Nephron progenitor cell (in vitro differentiated cells): ENCODE measurements around the gene RNF182.

Experiments
- DNase-seq: peaks from one replicate; pipeline ENCODE4 v3.0.0; 2021
- H3K27ac Mint-ChIP-seq: 2 replicates; pipeline ENCODE4 v1.8.0; 2021; ENCODE audit warnings: mild to moderate bottlenecking, moderate library complexity, mixed read lengths
- H3K27me3 Mint-ChIP-seq: 2 replicates; pipeline ENCODE4 v1.8.0; 2021; ENCODE audit warnings: mild to moderate bottlenecking, low read depth, mixed read lengths; ENCODE audit not compliant: poor library complexity
- H3K36me3 Mint-ChIP-seq: 2 replicates; pipeline ENCODE4 v1.8.0; 2021; ENCODE audit warnings: low read depth, mixed read lengths
- H3K4me1 Mint-ChIP-seq: 2 replicates; pipeline ENCODE4 v1.8.0; 2021; ENCODE audit warnings: mixed read lengths
- H3K4me3 Mint-ChIP-seq: 2 replicates; pipeline ENCODE4 v1.8.0; 2021; ENCODE audit warnings: mild to moderate bottlenecking, moderate library complexity, mixed read lengths
- H3K9me3 Mint-ChIP-seq: 2 replicates; pipeline ENCODE4 v1.8.0; 2021; ENCODE audit warnings: mild to moderate bottlenecking, moderate library complexity, mixed read lengths
- TF ChIP-seq, protein P1 (sequence below): fragments of 200-600 bp; sonication (generic); IDR thresholded peaks from 2 replicates; pipeline ENCODE4 v1.5.0; 2021; ENCODE audit warnings: antibody characterized with exemption

RNF182 gene

GRCh38 chr6:13907614-13908215, 17.0 kb upstream of the RNF182 start:
- no peaks in the 10 kb centered on the region for H3K36me3 Mint-ChIP-seq
- no peak overlapping the region for H3K27ac Mint-ChIP-seq
- peaks cover 6% of the 10 kb centered on the region for H3K4me1 Mint-ChIP-seq
- TF ChIP-seq, protein P1, sequence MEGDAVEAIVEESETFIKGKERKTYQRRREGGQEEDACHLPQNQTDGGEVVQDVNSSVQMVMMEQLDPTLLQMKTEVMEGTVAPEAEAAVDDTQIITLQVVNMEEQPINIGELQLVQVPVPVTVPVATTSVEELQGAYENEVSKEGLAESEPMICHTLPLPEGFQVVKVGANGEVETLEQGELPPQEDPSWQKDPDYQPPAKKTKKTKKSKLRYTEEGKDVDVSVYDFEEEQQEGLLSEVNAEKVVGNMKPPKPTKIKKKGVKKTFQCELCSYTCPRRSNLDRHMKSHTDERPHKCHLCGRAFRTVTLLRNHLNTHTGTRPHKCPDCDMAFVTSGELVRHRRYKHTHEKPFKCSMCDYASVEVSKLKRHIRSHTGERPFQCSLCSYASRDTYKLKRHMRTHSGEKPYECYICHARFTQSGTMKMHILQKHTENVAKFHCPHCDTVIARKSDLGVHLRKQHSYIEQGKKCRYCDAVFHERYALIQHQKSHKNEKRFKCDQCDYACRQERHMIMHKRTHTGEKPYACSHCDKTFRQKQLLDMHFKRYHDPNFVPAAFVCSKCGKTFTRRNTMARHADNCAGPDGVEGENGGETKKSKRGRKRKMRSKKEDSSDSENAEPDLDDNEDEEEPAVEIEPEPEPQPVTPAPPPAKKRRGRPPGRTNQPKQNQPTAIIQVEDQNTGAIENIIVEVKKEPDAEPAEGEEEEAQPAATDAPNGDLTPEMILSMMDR, result no peak
- peaks cover 28% of the 10 kb centered on the region for H3K27me3 Mint-ChIP-seq
- H3K9me3 Mint-ChIP-seq, result no peaks in the 10 kb centered on the region
- DNase-seq, result no peak
- no peak overlapping the region for H3K4me3 Mint-ChIP-seq

DNA sequence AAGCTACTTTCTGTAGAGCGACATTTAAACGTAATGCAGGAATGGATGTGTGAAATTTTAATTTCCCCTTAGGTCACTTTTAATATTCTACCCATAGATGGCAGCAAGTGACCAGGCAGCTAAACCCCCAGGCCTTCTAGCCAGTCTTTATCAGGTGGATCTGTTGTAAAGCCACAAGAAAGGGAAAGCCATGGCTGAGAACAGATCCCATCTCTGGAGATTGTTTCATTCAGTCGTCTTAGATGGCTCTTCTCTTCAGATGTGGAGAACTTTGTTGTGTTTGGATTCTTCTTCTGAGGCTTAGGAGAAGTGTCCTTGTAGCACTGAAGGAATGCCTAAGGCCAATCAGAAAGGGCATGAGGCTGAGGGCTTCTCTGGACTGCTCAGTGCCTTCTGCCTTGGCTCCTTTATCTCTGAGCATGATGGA, 15.8 kb upstream of the RNF182 start:
- TF ChIP-seq, protein P1, result peak; percentile 89
- Mint-ChIP-seq H3K4me3 (no peak overlapping the region), H3K27me3 (peaks cover 28% of the 10 kb centered on the region), H3K36me3 (no peaks in the 10 kb centered on the region), H3K9me3 (no peaks in the 10 kb centered on the region), H3K4me1 (peaks cover 9% of the 10 kb centered on the region), H3K27ac (no peak overlapping the region)
- peak; percentile 52 for DNase-seq

GRCh38 chr6:13910443-13910842, 14.3 kb upstream of the RNF182 start:
- Mint-ChIP-seq H3K27ac (no peak overlapping the region), H3K4me3 (no peak overlapping the region), H3K4me1 (peaks cover 23% of the 10 kb centered on the region), H3K36me3 (no peaks in the 10 kb centered on the region), H3K27me3 (peaks cover 28% of the 10 kb centered on the region), H3K9me3 (no peaks in the 10 kb centered on the region)
- TF ChIP-seq, protein P1, result no peak
- no peak for DNase-seq

GRCh38 chr6:13911337-13911736, 13.4 kb upstream of the RNF182 start:
- Mint-ChIP-seq H3K4me1 (peaks cover 29% of the 10 kb centered on the region), H3K9me3 (no peaks in the 10 kb centered on the region), H3K36me3 (no peaks in the 10 kb centered on the region), H3K4me3 (no peak overlapping the region), H3K27me3 (peaks cover 23% of the 10 kb centered on the region), H3K27ac (no peak overlapping the region)
- TF ChIP-seq, protein P1, result no peak
- no peak for DNase-seq

DNA sequence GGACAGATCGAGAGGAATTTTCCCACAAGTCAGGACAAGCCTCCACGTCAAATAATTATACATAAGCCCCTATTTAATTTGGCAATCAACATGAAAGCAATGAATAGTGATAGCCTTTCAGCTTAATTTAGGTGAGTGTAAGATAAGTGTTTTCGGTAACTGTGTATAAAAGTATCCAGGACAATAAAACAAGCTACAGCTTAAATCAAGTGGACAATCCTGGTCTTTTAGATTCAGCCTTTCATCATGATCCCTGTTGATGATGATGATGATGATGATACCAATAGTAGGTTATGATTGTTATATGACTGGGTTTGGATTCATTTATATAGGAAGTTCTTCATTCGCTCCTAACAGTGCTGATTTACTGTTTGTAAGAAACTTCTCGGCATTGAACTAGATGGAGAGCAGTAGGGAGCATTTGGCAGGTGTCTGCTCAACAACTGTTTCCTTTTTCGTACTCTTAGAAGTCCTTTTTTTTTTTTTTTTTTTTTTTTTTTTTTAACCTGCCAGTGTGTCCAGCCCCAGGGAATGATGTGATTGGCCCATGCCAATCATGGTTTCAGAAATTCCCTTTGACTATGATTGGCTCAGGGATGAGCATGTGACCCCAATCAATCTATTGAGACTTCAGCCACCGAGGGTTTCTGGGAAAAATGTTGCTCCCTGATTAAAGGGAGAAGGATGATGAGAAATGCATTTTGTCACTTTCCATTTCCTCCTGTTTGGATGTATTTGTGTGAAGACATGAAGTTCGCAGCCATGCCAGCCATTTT, 11.3 kb upstream of the RNF182 start:
- H3K27ac Mint-ChIP-seq, result no peak overlapping the region
- H3K4me1 Mint-ChIP-seq, result peaks cover 31% of the 10 kb centered on the region

More for the DNA sequence above, 11.3 kb upstream of the RNF182 start:
- no peak overlapping the region for H3K4me3 Mint-ChIP-seq
- no peaks in the 10 kb centered on the region for H3K36me3 Mint-ChIP-seq
- H3K27me3 Mint-ChIP-seq, result peaks cover 4% of the 10 kb centered on the region
- TF ChIP-seq, protein P1, result no peak
- DNase-seq, result no peak
- H3K9me3 Mint-ChIP-seq, result no peaks in the 10 kb centered on the region
